Stomach (tissue), 9 donors: ENCODE measurements around the gene GPNMB. TPM values are rescaled to one million over a fixed set of nuclear protein-coding genes. Genes with fewer than 3 reads are reported as not detected.

Experiments used
- DNase-seq, 2 donors: peaks; one replicate each; pipeline versions ENCODE4 v3.0.0 to v3.0.0-alpha.2; 2013 to 2019
- H3K27ac ChIP-seq, 5 donors: fragments of 200-600 bp in 4 of 5; sonication (generic) in 4 of 5; one replicate each; pipeline ENCODE4 v1.5.1; 2013 to 2019; ENCODE audit warnings: mild to moderate bottlenecking in 1 of 5, moderate library complexity in 1 of 5
- H3K27me3 ChIP-seq, 3 donors: fragments of 200-600 bp; sonication (generic); one replicate each; pipeline ENCODE4 v1.5.1; 2017 to 2019; ENCODE audit warnings: mixed run types in 1 of 3
- H3K36me3 ChIP-seq, 4 donors: fragments of 200-600 bp; sonication (generic); 1 replicate in 3 of 4; 2 replicates in 1 of 4; pipeline ENCODE4 v1.5.1; 2016 to 2019
- H3K4me1 ChIP-seq, 4 donors: fragments of 200-600 bp; sonication (generic); one replicate each; pipeline ENCODE4 v1.5.1; 2016 to 2019
- H3K4me3 ChIP-seq, 4 donors: fragments of 200-600 bp; sonication (generic) in 3 of 4; one replicate each; pipeline ENCODE4 v1.5.1; 2016 to 2019; ENCODE audit warnings: mild to moderate bottlenecking in 1 of 4
- H3K9me3 ChIP-seq, 4 donors: fragments of 200-600 bp; sonication (generic); one replicate each; pipeline ENCODE4 v1.5.1; 2016 to 2019
- EP300 ChIP-seq: sonication (generic); formaldehyde crosslinking; IDR thresholded peaks from one replicate; pipeline ENCODE4 v1.6.1; 2017; ENCODE audit warnings: antibody characterized with exemption
- POLR2A ChIP-seq, 4 donors: fragments of 450-650 bp; IDR thresholded peaks; one replicate each; pipeline ENCODE4 v1.6.1; 2016; ENCODE audit warnings: antibody characterized with exemption in 4 of 4, control low read depth in 2 of 4, mild to moderate bottlenecking in 1 of 4, moderate library complexity in 1 of 4
- POLR2AphosphoS5 ChIP-seq, 3 donors: sonication (generic); formaldehyde crosslinking; IDR thresholded peaks; one replicate each; pipeline ENCODE4 v1.6.1; 2016; ENCODE audit warnings: antibody characterized with exemption in 3 of 3
- WGBS, 5 donors: extraction: QIAGEN DNeasy Blood & Tissue Kit in 3 of 5; methylation state at CpG; one replicate each; pipeline versions ENCODE4 v1.1.5 to v1.1.7; 2013 to 2018; 5-methylcytosine and 5-hydroxymethylcytosine counted together
- intact Hi-C: fragments of 100-400 bp; cut with DNase I; formaldehyde crosslinking; loops from one replicate; pipeline ENCODE4 v1.15.1; 2023; ENCODE audit warnings: low total_unique reads
- polyA plus RNA-seq, 3 donors: library from polyadenylated mRNA; stranded (reverse); fragments of 200-250 nt; gene quantifications; one replicate each; pipeline ENCODE4 v1.2.3, GENCODE V29; 2013
- total RNA-seq, 5 donors: library from RNA; depleted of rRNA; stranded (reverse); fragments of >200 nt; gene quantifications; one replicate each; pipeline versions ENCODE4 v1.1.0 to v1.2.3, GENCODE V29; 2014 to 2016
- TF ChIP-seq, protein P1 (sequence below), 7 experiments: fragments of 450-650 bp in 4 of 7; fragments of 200-600 bp in 3 of 7; sonication (generic) in 3 of 7; IDR thresholded peaks; one replicate each; pipeline ENCODE4 v1.5.1; 2016 to 2019; ENCODE audit warnings: antibody characterized with exemption in 7 of 7, control low read depth in 2 of 7, mild to moderate bottlenecking in 1 of 7
- donor health status: healthy with polysubstance abuse.
- donor health status: Bipolar disorder and iron deficiency.
- donor health status: healthy.

GPNMB gene
- total and polyA plus RNA-seq, 8 donors: 6.1 to 32.7 (median 24.0) TPM

DNA sequence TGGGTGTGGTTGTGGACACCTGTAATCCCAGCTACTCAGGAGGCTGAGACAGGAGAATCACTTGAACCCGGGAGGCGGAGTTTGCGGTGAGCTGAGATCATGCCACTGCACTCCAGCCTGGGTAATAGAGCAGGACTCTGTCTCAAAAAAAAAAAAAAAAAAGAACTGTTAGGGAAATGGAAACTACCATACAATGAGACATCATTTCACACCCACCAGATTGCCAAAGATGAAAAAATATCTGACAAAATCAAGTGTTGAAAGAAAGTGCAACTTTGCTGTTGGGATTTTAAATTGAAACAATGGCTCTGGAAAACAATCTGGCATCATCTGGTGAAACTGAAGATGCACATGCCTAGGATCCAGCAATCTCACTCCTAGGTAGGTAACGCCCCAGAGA, 36.5 kb downstream of the GPNMB start:
- TF ChIP-seq POLR2AphosphoS5 (IDR thresholded peaks at IDR 0.05) (no peak), POLR2A (IDR thresholded peaks at IDR 0.05) (no peak), EP300 (no peak)
- TF ChIP-seq, protein P1, sequence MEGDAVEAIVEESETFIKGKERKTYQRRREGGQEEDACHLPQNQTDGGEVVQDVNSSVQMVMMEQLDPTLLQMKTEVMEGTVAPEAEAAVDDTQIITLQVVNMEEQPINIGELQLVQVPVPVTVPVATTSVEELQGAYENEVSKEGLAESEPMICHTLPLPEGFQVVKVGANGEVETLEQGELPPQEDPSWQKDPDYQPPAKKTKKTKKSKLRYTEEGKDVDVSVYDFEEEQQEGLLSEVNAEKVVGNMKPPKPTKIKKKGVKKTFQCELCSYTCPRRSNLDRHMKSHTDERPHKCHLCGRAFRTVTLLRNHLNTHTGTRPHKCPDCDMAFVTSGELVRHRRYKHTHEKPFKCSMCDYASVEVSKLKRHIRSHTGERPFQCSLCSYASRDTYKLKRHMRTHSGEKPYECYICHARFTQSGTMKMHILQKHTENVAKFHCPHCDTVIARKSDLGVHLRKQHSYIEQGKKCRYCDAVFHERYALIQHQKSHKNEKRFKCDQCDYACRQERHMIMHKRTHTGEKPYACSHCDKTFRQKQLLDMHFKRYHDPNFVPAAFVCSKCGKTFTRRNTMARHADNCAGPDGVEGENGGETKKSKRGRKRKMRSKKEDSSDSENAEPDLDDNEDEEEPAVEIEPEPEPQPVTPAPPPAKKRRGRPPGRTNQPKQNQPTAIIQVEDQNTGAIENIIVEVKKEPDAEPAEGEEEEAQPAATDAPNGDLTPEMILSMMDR (IDR thresholded peaks at IDR 0.05): no peak
- no peak for DNase-seq

DNA sequence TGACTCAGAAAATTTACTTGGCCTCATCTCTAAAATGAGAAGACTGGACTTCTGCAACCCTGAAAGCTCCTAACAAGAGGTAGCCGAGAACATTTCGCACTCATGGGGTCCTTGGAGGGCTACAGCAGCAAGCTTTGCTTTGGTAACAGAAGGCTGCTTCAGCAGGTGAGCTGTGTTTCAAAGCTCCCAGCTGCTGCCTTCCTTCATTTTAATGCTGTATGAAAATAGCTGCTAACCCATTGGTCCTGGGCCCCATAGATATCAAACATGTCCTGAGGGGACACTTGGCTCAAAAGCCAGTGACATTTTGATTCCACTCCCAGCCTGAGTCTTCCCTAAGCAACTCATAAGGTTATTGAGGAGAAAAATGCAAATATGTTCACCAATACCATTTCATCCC, 38.3 kb downstream of the GPNMB start:
- no peaks in the 10 kb centered on the region for H3K4me1 ChIP-seq
- H3K27ac ChIP-seq: no peak overlapping the region
- no peaks in the 10 kb centered on the region for H3K36me3 ChIP-seq
- no peak for DNase-seq
- WGBS, 5 donors: 90 to 99% (median 95%) methylated on average over 2 of the region's 2 CpGs
- no peak for TF ChIP-seq EP300
- TF ChIP-seq, protein P1 (IDR thresholded peaks at IDR 0.05): no peak
- TF ChIP-seq POLR2A (IDR thresholded peaks at IDR 0.05): no peak
- TF ChIP-seq POLR2AphosphoS5 (IDR thresholded peaks at IDR 0.05): no peak
- no peak overlapping the region for H3K4me3 ChIP-seq
- no peaks in the 10 kb centered on the region for H3K9me3 ChIP-seq
- intact Hi-C loops: no loop called here
- no peaks in the 10 kb centered on the region for H3K27me3 ChIP-seq

More for the DNA sequence above, 36.5 kb downstream of the GPNMB start:
- H3K27me3 ChIP-seq: peaks cover 0 to 3% (median 0%) of the 10 kb centered on the region in 3 donors
- WGBS, 5 donors: 79 to 95% (median 95%) methylated on average over 4 of the region's 4 CpGs
- no peaks in the 10 kb centered on the region for H3K4me1 ChIP-seq
- no peaks in the 10 kb centered on the region for H3K9me3 ChIP-seq
- no peak overlapping the region for H3K4me3 ChIP-seq
- intact Hi-C loops: no loop called here
- H3K27ac ChIP-seq: no peak overlapping the region
- H3K36me3 ChIP-seq: no peaks in the 10 kb centered on the region

DNA sequence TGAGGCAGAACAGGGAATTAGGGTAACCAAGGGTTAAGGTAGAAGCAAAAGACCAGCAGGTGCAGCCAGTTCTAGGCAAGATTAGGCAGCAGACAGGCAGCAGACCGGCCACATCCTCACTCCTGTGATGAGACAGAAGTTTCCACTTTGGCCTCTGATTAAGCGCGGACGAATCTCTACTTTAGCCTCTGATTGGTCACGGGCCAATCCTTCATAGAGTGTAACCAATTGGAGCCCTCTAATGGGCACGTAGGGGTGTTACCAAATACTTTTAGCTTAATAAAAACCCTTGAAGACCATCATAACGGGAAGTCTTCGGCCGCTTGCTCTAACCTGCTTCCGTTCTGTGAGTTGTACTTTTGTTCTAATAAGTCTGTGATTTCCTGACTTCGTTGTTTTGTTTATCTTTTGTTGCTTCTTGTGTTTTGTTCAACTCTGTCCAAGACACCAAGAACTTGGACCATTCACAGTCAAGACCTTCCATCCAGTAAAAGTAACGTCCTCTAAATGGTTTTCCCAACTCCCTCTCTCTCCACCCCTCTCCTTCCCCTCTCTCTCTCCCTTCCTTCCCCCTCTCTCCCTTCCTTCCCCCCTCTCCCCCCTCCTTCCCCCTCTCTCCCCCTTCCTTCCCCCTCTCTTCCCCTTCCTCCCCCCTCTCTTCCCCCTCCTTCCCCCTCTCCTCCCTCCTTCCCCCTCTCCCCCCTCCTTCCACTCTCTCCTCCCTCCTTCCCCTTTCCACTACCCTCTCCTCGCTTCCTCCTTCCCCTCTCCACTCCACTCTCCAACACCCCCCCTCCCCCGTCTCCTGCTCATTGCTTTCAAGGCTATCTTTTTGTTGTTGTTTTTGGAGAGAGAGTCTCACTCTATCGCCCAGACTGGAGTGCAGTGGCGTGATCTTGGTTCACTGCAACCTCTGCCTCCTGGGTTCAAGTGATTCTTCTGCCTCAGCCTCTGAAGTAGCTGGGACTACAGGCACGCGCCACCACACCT, 39.4 kb downstream of the GPNMB start:
- 78 to 85% (median 84%) methylated on average over 17 to 18 of the region's 18 CpGs for WGBS, 5 donors
- intact Hi-C loops: no loop called here
- no peak for DNase-seq
- Histone ChIP-seq H3K4me1 (no peaks in the 10 kb centered on the region), H3K27me3 (no peaks in the 10 kb centered on the region), H3K36me3 (no peaks in the 10 kb centered on the region), H3K27ac (no peak overlapping the region), H3K9me3 (no peaks in the 10 kb centered on the region), H3K4me3 (no peak overlapping the region)
- TF ChIP-seq POLR2A (IDR thresholded peaks at IDR 0.05) (no peak), POLR2AphosphoS5 (IDR thresholded peaks at IDR 0.05) (no peak), EP300 (no peak)
- TF ChIP-seq, protein P1 (IDR thresholded peaks at IDR 0.05): no peak

DNA sequence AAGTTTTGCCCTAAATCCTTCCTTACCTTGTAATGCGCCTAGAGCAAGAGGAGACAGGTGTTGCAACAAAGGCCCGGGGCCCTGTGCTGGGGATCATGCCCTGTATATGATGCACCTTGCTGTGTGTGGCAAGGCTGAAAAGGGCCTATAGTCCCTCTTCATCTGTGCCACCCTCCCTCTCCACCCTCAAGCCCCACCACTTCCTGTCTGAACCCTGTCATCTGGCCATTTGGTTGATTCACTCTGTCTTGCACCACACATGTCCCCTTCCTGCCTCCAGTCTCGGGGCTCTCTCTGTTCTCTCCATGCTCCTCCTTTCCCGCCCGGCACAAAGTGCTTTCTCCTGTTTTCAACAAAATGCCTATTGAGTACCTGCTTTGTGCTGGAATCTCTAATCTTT, 41.0 kb downstream of the GPNMB start:
- intact Hi-C loops: no loop called here
- H3K27me3 ChIP-seq: peaks cover 0 to 4% (median 0%) of the 10 kb centered on the region in 3 donors

More for the DNA sequence above, 41.0 kb downstream of the GPNMB start:
- no peak for DNase-seq
- Histone ChIP-seq H3K27ac (no peak overlapping the region), H3K4me1 (no peaks in the 10 kb centered on the region), H3K36me3 (no peaks in the 10 kb centered on the region), H3K4me3 (no peak overlapping the region), H3K9me3 (no peaks in the 10 kb centered on the region)
- TF ChIP-seq POLR2A (IDR thresholded peaks at IDR 0.05) (no peak), EP300 (no peak), POLR2AphosphoS5 (IDR thresholded peaks at IDR 0.05) (no peak)
- TF ChIP-seq, protein P1 (IDR thresholded peaks at IDR 0.05): no peak
- 84 to 90% (median 88%) methylated on average over 5 of the region's 5 CpGs for WGBS, 5 donors
